HEK293 (cell line): ENCODE measurements around the gene KCNT1.

Experiments used
- CTCF ChIA-PET: fragments of 350-600 bp; formaldehyde crosslinking; extraction: SDS; loops from one replicate; lab custom pipeline; 2021; ENCODE audit warnings: antibody characterized with exemption; lab: Yijun Ruan, JAX
- POLR2A ChIA-PET: fragments of 300-600 bp; formaldehyde crosslinking; extraction: SDS; loops from one replicate; lab custom pipeline; 2020; ENCODE audit warnings: antibody characterized with exemption, inconsistent platforms; lab: Yijun Ruan, JAX
- H3K27ac ChIP-seq: fragments of 200-500 bp; sonication (Bioruptor generic); 2 replicates; pipeline ENCODE4 v1.5.1; 2014; ENCODE audit warnings: low read depth, low read length, control low read depth, inconsistent platforms; ENCODE audit errors: extremely low read depth
- H3K36me3 ChIP-seq, 2 experiments: fragments of 200-500 bp in 1 of 2; sonication (Bioruptor generic) in 1 of 2; 1 replicate in 1 of 2; 2 replicates in 1 of 2; pipeline ENCODE4 v1.5.1; 2014 to 2017; ENCODE audit warnings: inconsistent platforms in 2 of 2, low read length in 2 of 2; ENCODE audit not compliant: control insufficient read depth in 2 of 2, insufficient read depth in 1 of 2
- H3K4me1 ChIP-seq: fragments of 200-500 bp; sonication (Bioruptor generic); 2 replicates; pipeline ENCODE4 v1.5.1; 2014; ENCODE audit warnings: mild to moderate bottlenecking, low read length, inconsistent platforms; ENCODE audit not compliant: control insufficient read depth, insufficient read depth
- H3K4me3 ChIP-seq: 2 replicates; pipeline ENCODE4 v1.5.1; 2011; ENCODE audit warnings: low read depth, mild to moderate bottlenecking, control low read depth, low read length, moderate library complexity
- H3K9me3 ChIP-seq: fragments of 200-500 bp; sonication (Bioruptor generic); 2 replicates; pipeline ENCODE4 v1.5.1; 2014; ENCODE audit warnings: low read depth, low read length, inconsistent platforms; ENCODE audit not compliant: control insufficient read depth, insufficient read depth
- EGR2 ChIP-seq: fragments of 450-650 bp; formaldehyde crosslinking; IDR thresholded peaks from 2 replicates; pipeline ENCODE4 v1.5.1; 2016; ENCODE audit warnings: low read depth, missing biosample characterization, missing genetic modification characterization
- GFI1B ChIP-seq: fragments of 450-650 bp; formaldehyde crosslinking; IDR thresholded peaks from 2 replicates; pipeline ENCODE4 v1.5.1; 2016; ENCODE audit warnings: missing biosample characterization, missing genetic modification characterization
- GLIS2 ChIP-seq: fragments of 450-650 bp; formaldehyde crosslinking; IDR thresholded peaks from 2 replicates; pipeline ENCODE4 v1.5.1; 2016; ENCODE audit warnings: missing biosample characterization, missing genetic modification characterization
- KLF8 ChIP-seq: fragments of 450-650 bp; formaldehyde crosslinking; IDR thresholded peaks from 2 replicates; pipeline ENCODE4 v1.5.1; 2016; ENCODE audit warnings: missing biosample characterization, missing genetic modification characterization
- SP7 ChIP-seq: fragments of 450-650 bp; formaldehyde crosslinking; IDR thresholded peaks from 2 replicates; pipeline ENCODE4 v1.5.1; 2016; ENCODE audit warnings: missing biosample characterization, missing genetic modification characterization
- ZNF10 ChIP-seq: fragments of 450-650 bp; formaldehyde crosslinking; IDR thresholded peaks from 2 replicates; pipeline ENCODE4 v1.5.1; 2017; ENCODE audit warnings: missing biosample characterization, missing genetic modification characterization
- ZNF112 ChIP-seq: fragments of 450-650 bp; formaldehyde crosslinking; IDR thresholded peaks from 2 replicates; pipeline ENCODE4 v1.5.0; 2017; ENCODE audit warnings: missing biosample characterization, missing genetic modification characterization
- ZNF114 ChIP-seq: fragments of 450-650 bp; formaldehyde crosslinking; IDR thresholded peaks from 2 replicates; pipeline ENCODE4 v1.5.0; 2017; ENCODE audit warnings: missing biosample characterization, missing genetic modification characterization
- ZNF146 ChIP-seq: fragments of 450-650 bp; formaldehyde crosslinking; IDR thresholded peaks from 2 replicates; pipeline ENCODE4 v1.5.1; 2016; ENCODE audit warnings: missing biosample characterization, missing genetic modification characterization
- ZNF248 ChIP-seq: fragments of 450-650 bp; formaldehyde crosslinking; IDR thresholded peaks from 2 replicates; pipeline ENCODE4 v1.5.1; 2017; ENCODE audit warnings: missing biosample characterization, missing genetic modification characterization
- ZNF26 ChIP-seq: fragments of 450-650 bp; formaldehyde crosslinking; IDR thresholded peaks from 2 replicates; pipeline ENCODE4 v1.5.1; 2016; ENCODE audit warnings: missing biosample characterization, missing genetic modification characterization
- ZNF362 ChIP-seq: fragments of 450-650 bp; formaldehyde crosslinking; IDR thresholded peaks from 2 replicates; pipeline ENCODE4 v1.5.1; 2016; ENCODE audit warnings: missing biosample characterization, missing genetic modification characterization
- ZNF426 ChIP-seq: fragments of 450-650 bp; formaldehyde crosslinking; IDR thresholded peaks from 2 replicates; pipeline ENCODE4 v1.5.1; 2017; ENCODE audit warnings: missing biosample characterization, missing genetic modification characterization, mild to moderate bottlenecking, inconsistent platforms, moderate library complexity
- ZNF544 ChIP-seq: fragments of 450-650 bp; formaldehyde crosslinking; IDR thresholded peaks from 2 replicates; pipeline ENCODE4 v1.5.0; 2017; ENCODE audit warnings: missing biosample characterization, missing genetic modification characterization
- ZNF560 ChIP-seq: fragments of 450-650 bp; formaldehyde crosslinking; IDR thresholded peaks from 2 replicates; pipeline ENCODE4 v1.5.1; 2017; ENCODE audit warnings: missing biosample characterization, missing genetic modification characterization, borderline replicate concordance
- ZNF561 ChIP-seq: fragments of 450-650 bp; IDR thresholded peaks from 2 replicates; pipeline ENCODE4 v1.5.1; 2018; ENCODE audit warnings: missing biosample characterization, missing genetic modification characterization, borderline replicate concordance
- ZNF585B ChIP-seq: fragments of 450-650 bp; formaldehyde crosslinking; IDR thresholded peaks from 2 replicates; pipeline ENCODE4 v1.5.1; 2016; ENCODE audit warnings: missing biosample characterization, missing genetic modification characterization
- ZNF670 ChIP-seq: fragments of 450-650 bp; formaldehyde crosslinking; IDR thresholded peaks from 2 replicates; pipeline ENCODE4 v1.5.1; 2016; ENCODE audit warnings: missing biosample characterization, missing genetic modification characterization, low read depth
- ZNF768 ChIP-seq: fragments of 450-650 bp; formaldehyde crosslinking; IDR thresholded peaks from 2 replicates; pipeline ENCODE4 v1.5.1; 2018; ENCODE audit warnings: missing biosample characterization, mild to moderate bottlenecking, missing genetic modification characterization
- TF ChIP-seq, protein P1 (sequence below): fragments of 450-650 bp; formaldehyde crosslinking; optimal IDR thresholded peaks from 2 replicates; pipeline ENCODE3; 2016; ENCODE audit warnings: missing biosample characterization, mild to moderate bottlenecking, missing genetic modification characterization
- TF ChIP-seq, protein P2 (sequence below): sonication (generic); formaldehyde crosslinking; IDR thresholded peaks from 2 replicates; pipeline ENCODE4 v1.8.1; 2022; ENCODE audit warnings: mild to moderate bottlenecking, moderate library complexity, missing genetic modification reagents
- TF ChIP-seq, protein P3 (sequence below): fragments of 450-650 bp; formaldehyde crosslinking; IDR thresholded peaks from 2 replicates; pipeline ENCODE4 v1.5.1; 2016; ENCODE audit warnings: missing biosample characterization, missing genetic modification characterization

The KCNT1 gene

GRCh38 chr9:135701959-135702721 lies at the start of gene KCNT1:
Gene KCNT1, plus strand, starts transcription at chr9:135702185. Its CDS starts 74 bp downstream, at chr9:135702259.
- ChIA-PET CTCF (interaction anchor here (0.6 to 1.5 kb wide), 13 partner anchors 9 to 581 kb away, joined by 3 to 8 read pairs (median 3); no protein-coding TSS in a partner anchor), POLR2A (no interaction called here)
- Histone ChIP-seq H3K36me3 (no peaks in the 10 kb centered on the region), H3K9me3 (no peaks in the 10 kb centered on the region), H3K27ac (no peak within 1 kb of the TSS), H3K4me3 (peak within 1 kb of the TSS; percentile 17), H3K4me1 (no peaks in the 10 kb centered on the region)
- TF ChIP-seq ZNF10 (tag by site-specific recombination) = peak; percentile 71
- TF ChIP-seq ZNF585B (tag by site-specific recombination) = no peak
- no peak for TF ChIP-seq ZNF248
- TF ChIP-seq, protein P1, sequence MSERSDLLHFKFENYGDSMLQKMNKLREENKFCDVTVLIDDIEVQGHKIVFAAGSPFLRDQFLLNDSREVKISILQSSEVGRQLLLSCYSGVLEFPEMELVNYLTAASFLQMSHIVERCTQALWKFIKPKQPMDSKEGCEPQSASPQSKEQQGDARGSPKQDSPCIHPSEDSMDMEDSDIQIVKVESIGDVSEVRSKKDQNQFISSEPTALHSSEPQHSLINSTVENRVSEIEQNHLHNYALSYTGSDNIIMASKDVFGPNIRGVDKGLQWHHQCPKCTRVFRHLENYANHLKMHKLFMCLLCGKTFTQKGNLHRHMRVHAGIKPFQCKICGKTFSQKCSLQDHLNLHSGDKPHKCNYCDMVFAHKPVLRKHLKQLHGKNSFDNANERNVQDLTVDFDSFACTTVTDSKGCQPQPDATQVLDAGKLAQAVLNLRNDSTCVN = peak; percentile 3
- TF ChIP-seq EGR2 (tag by site-specific recombination) = 0 out of 2 replicates have a peak, but pooled peaks have one; percentile 12
- TF ChIP-seq ZNF362 (tag by site-specific recombination) = peak; percentile 65
- peak; percentile 58 for TF ChIP-seq GLIS2 (tag by site-specific recombination)
- TF ChIP-seq ZNF426 (tag by site-specific recombination) = no peak

GRCh38 chr9:135655317-135655716 lies 46.7 kb upstream of the KCNT1 start:
- CTCF ChIA-PET = no interaction called here
- H3K4me1 ChIP-seq = no peaks in the 10 kb centered on the region
- H3K9me3 ChIP-seq = no peaks in the 10 kb centered on the region
- H3K4me3 ChIP-seq = no peak overlapping the region
- H3K36me3 ChIP-seq = no peaks in the 10 kb centered on the region
- H3K27ac ChIP-seq = no peak overlapping the region
- POLR2A ChIA-PET = no interaction called here
- TF ChIP-seq, protein P2, sequence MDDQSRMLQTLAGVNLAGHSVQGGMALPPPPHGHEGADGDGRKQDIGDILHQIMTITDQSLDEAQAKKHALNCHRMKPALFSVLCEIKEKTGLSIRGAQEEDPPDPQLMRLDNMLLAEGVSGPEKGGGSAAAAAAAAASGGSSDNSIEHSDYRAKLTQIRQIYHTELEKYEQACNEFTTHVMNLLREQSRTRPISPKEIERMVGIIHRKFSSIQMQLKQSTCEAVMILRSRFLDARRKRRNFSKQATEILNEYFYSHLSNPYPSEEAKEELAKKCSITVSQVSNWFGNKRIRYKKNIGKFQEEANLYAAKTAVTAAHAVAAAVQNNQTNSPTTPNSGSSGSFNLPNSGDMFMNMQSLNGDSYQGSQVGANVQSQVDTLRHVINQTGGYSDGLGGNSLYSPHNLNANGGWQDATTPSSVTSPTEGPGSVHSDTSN (CRISPR knock-in tag) = no peak
- TF ChIP-seq ZNF114 (tag by site-specific recombination) = no peak
- no peak for TF ChIP-seq ZNF544
- TF ChIP-seq ZNF146 (tag by site-specific recombination) = no peak
- TF ChIP-seq ZNF768 = no peak
- TF ChIP-seq ZNF26 (tag by site-specific recombination) = no peak
- no peak for TF ChIP-seq KLF8 (tag by site-specific recombination)
- TF ChIP-seq SP7 = no peak
- no peak for TF ChIP-seq GFI1B (tag by site-specific recombination)
- no peak for TF ChIP-seq ZNF560
- TF ChIP-seq ZNF561 (tag by site-specific recombination) = no peak
- TF ChIP-seq ZNF112 = no peak
- TF ChIP-seq, protein P1 = no peak
- TF ChIP-seq, protein P3, sequence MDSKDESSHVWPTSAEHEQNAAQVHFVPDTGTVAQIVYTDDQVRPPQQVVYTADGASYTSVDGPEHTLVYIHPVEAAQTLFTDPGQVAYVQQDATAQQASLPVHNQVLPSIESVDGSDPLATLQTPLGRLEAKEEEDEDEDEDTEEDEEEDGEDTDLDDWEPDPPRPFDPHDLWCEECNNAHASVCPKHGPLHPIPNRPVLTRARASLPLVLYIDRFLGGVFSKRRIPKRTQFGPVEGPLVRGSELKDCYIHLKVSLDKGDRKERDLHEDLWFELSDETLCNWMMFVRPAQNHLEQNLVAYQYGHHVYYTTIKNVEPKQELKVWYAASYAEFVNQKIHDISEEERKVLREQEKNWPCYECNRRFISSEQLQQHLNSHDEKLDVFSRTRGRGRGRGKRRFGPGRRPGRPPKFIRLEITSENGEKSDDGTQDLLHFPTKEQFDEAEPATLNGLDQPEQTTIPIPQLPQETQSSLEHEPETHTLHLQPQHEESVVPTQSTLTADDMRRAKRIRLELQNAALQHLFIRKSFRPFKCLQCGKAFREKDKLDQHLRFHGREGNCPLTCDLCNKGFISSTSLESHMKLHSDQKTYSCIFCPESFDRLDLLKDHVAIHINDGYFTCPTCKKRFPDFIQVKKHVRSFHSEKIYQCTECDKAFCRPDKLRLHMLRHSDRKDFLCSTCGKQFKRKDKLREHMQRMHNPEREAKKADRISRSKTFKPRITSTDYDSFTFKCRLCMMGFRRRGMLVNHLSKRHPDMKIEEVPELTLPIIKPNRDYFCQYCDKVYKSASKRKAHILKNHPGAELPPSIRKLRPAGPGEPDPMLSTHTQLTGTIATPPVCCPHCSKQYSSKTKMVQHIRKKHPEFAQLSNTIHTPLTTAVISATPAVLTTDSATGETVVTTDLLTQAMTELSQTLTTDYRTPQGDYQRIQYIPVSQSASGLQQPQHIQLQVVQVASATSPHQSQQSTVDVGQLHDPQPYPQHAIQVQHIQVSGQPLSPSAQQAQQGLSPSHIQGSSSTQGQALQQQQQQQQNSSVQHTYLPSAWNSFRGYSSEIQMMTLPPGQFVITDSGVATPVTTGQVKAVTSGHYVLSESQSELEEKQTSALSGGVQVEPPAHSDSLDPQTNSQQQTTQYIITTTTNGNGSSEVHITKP (tag by site-specific recombination) = no peak
- TF ChIP-seq ZNF670 (tag by site-specific recombination) = no peak
